NCI-H2196 treated with DMSO at 0.1 percent for 48 hours (cell line): ENCODE measurements around the gene TEX53.

Source experiments
- DNase-seq: peaks from one replicate; lab custom pipeline; 2025; ENCODE audit not compliant: unreplicated experiment; lab: John Stamatoyannopoulos, UW

Gene TEX53

DNA sequence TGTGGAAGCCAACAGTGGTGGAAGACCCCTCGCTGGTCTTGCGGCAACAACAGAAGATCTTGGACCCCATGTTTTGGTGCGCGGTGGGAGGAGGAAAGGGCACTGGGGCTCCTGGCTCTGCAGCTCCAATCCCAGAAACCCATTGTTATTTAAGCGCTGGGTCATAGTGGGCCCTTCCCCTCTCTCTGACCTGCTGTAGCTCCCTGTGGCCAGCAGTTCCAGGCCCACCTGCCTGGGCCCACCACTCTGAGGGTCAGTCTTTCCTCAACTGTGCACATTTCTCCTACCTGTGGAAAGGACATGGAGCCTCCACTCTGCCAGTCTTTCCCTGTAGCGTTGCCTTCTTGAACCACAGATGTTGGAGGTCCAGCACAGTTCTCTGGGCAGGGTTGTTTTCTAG, at the start of gene TEX53:
TEX53 (minus strand) TSS at position 101 of the 400 bp plus-strand sequence; CDS start at position 70, 31 bp downstream.
- DNase-seq: no peak

DNA sequence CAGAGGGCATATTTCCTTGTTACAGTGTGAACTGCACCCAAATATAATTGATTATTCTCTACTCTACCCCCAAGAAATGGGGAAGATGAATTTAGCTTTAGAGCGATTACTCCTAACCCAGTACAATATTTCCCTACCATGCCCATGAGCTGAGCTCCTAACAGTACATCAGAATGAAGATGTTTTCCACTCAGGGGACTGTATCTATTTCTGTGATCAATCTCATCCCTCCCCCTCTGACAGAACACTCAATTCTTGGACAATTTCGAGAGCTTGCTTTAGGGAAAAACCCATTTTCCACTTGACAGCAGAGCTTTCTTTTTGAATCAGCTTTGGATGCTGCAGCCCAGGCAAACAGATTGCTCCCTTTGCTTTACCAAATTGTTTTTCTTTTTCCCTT, 49.1 kb upstream of the TEX53 start:
- no peak for DNase-seq

GRCh38 chr9:114701988-114702387, 44.4 kb upstream of the TEX53 start:
- DNase-seq: no peak

GRCh38 chr9:114697951-114698351, 40.3 kb upstream of the TEX53 start:
- no peak for DNase-seq

DNA sequence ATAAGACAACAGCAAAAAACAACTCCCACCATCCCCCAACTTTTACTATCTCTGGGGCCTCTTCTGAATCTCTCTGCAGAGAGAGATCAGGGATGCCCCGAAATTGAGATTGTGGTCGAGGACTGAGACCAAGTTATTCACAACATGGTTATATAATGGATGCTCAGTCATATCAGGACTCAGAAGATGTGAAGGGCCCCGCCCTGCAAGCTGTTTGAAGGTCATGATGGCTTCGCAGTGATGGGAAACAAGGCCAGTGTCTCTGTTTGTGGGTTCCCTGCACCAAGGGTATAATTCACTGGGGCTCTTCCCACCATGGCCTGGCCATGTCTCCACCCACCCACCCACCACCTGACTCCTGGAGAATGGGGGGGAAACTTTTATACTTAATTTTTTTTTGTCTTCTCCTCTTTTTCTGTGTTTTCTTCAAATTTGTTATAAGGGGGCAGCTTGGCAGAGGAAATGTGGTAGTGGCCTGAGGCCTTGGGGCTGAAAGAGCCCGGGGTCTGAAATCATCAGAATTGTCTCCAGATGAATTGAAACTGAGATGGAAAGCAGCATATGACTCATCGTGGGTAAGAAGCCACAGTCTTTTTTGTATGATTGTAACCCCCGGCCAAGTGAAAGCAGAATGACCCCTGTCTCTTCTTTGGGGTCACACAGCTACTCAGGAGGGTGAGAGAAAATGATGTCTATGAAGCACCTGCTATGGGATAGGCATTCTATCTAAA, 39.4 kb upstream of the TEX53 start:
- no peak for DNase-seq

DNA sequence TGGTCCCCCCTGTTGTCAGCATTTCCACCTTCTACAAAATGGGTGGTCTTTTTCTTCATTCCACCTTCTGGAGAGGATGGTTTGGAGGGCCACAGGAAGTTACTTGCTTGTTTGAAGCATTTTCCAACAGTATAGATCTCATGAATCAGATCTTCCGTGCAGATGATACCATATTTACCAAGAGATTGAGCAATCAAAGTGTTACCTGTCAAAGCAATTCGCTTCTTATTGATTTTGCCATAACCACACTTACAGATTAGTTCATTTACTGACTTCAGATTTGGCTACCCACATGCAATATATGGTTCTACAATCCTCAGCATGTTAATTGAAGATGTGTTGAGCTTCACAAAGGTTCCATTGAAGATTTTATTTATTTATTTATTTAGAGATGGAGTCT, 38.3 kb upstream of the TEX53 start:
- no peak for DNase-seq

- DNase-seq: no peak
Measured at GRCh38 chr9:114694719-114695269, 37.2 kb upstream of the TEX53 start.

GRCh38 chr9:114694146-114694545, 36.5 kb upstream of the TEX53 start:
- no peak for DNase-seq

- no peak for DNase-seq
Measured at GRCh38 chr9:114693248-114693855, 35.7 kb upstream of the TEX53 start.

GRCh38 chr9:114691956-114692295, 34.3 kb upstream of the TEX53 start:
- DNase-seq: no peak

DNA sequence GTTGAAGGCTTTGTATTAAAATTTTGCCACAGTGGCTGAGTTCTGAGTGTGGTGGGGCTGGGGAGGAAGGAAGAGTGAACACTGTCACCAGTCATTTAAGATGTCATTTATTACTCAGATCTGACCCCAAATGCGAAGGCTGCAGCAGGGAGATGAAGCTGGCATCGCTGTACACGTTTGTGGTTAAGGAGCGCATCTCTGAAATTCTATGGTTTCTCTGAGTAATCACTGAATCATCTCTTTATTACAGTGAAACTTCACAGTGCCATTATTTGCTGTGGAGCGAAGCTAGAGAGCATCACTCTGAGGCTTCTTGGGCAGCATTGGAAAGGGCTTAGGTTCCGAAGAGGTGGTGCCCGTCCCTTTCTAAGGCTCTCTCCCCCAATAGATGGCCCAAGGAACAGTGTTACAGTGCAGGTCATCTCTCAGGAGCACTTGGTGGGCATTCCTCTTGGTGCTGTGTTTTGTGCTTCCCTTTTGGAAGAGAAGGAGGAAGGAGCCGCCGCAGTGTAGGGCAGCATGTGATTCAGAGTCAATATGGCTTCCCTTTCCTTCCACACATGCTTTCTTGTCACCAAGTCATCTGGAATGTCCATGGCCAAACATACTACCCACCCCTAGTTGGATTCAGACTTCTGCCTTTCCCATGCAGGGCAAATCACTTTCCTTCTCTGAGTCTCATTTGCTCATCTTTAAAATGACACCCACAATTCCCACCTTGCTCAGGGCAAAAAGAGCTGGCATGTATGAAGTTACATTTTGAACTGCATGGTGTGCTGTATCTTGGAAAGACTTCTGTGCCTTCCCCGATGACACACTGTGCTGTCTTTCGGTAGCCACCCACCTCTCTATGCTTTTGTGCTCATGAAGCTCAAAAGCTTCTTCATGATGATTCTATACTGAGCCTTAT, 33.7 kb upstream of the TEX53 start:
- no peak for DNase-seq

GRCh38 chr9:114690308-114690707, 32.7 kb upstream of the TEX53 start:
- no peak for DNase-seq

DNA sequence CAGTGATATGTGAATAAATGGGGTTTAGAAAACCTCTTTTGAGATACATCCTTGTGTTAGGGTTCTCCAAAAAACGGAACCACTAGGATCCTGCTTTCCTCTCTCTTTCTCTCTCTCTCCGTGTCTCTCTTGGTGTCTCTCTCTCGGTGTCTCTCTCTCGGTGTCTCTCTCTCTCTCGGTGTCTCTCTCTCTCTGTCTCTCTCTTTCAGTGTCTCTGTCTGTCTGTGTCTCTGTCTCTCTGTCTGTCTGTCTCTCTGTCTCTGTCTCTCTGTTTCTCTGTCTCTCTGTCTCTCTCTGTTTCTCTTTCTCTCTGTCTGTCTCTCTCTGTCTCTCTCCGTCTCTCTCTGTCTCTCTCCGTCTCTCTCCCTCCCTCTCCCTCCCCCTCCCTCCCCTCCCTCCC, 32.2 kb upstream of the TEX53 start:
- no peak for DNase-seq

- DNase-seq: no peak
Measured at GRCh38 chr9:114688909-114689610, 31.5 kb upstream of the TEX53 start.

DNA sequence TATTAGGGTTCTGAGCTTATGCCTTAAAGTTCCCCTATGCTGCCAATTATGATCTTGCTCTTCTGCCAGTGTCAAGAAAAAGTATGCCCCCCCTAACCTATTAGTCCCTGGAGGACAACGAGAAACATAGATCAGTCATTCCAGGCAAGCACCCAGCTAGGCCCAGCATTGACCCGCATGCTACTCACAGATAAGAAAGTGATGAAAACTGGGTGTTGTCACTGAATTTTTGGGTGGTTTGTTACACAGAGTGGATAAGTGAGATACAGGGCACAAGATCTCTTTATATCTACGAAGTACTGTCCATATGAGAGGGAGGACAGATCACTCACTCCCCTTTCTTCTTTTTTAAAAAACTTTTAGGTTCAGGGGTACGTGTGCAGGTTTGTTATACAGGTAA, 30.8 kb upstream of the TEX53 start:
- no peak for DNase-seq

DNA sequence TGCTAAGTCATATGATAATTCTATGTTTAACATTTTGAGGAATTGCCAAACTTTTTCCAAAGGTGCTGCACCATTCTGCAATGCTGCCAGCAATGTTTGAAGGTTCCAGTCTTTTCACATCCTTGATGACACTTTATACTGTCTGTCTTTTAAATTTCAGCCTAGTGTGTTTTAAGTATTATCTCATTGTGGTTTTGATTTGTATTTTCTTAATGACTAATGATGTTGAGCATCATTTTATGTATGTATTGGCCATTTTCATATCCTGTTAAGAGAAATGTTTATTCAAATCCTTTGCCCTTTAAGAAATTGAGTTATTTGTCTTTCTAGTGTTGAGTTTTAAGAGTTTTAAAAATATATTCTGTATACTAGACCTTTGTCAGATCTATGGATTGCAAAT, 29.4 kb upstream of the TEX53 start:
- DNase-seq: no peak

- DNase-seq: no peak
Measured at GRCh38 chr9:114685951-114686350, 28.3 kb upstream of the TEX53 start.

GRCh38 chr9:114684036-114684435, 26.4 kb upstream of the TEX53 start:
- no peak for DNase-seq

GRCh38 chr9:114682846-114683245, 25.2 kb upstream of the TEX53 start:
- DNase-seq: no peak

- DNase-seq: peak; percentile 33
Measured at GRCh38 chr9:114681594-114682332, 24.2 kb upstream of the TEX53 start, which contains the start of gene TEX48. TSS of gene TEX48 (minus strand) at chr9:114682192. CDS start at chr9:114671723, 10,469 bp downstream.
